GM21825 (cell line): ENCODE measurements around the gene STRIT1.
"Not testable (repeated sequence)": the region's sequence is repeated elsewhere in the genome, so short reads cannot be mapped to it uniquely, and the experiment has no call there.

Experiments
- ATAC-seq: cut with Tn5 transposase; IDR thresholded peaks from one replicate; pipeline ENCODE4 v1.9.1; 2021; ENCODE audit warnings: mild to moderate bottlenecking, moderate library complexity; ENCODE audit not compliant: unreplicated experiment

STRIT1 gene

DNA sequence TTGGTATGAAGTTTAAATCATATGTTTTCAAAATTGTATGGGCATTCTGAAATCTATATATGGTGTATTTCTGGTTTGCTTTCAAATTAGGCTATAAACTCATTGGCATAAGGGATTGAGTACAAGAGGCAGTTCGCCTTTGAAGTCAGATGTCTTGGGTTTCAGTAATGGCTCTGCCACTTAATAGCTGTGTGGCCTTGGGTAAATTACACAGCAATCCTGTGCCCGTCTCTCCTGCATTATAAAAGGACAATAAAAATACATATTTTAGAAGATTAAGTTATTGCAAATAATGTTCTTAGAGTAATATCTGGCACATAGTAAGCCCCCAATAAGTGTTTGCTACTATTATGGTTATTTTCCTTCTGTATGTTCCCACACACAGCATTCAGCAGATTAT lies 20.4 kb upstream of the STRIT1 start:
- ATAC-seq, result no peak

DNA sequence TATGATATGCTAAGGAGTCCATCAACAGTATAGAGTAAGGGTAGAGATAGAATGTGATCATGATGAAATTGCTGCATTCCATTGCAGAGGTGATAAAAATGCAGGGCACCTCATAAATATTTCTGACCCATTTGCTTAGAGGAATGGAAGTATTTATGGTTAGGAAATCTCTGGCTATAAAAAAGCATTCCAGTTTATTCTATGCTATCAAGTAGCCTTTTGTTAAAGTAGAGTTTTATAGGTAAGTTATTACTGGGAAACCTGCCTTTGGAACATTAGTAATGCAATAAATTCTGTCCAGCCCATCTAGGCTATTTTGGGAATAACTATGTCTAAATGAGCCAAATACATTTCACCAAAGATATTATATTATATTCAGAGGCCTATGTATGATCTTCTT lies 19.8 kb upstream of the STRIT1 start:
- no peak for ATAC-seq

DNA sequence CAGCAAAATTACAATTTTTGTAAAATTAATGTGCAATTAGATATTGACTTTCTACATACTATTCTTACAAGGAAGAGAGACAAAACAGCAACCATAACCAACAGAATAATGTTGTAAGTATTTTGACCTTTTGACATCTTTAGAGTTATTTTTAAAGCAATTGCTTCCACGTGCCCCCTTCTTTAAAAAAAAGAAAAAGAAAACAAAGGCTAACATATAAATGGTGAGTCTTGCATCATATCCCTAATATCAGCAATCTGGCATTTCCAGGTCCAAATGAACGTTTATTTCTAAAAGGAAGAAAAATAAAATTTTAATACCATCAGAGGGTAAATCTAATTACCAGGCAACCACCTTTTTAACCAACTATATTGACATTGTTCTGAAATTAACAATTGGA lies 19.3 kb upstream of the STRIT1 start:
- no peak for ATAC-seq

DNA sequence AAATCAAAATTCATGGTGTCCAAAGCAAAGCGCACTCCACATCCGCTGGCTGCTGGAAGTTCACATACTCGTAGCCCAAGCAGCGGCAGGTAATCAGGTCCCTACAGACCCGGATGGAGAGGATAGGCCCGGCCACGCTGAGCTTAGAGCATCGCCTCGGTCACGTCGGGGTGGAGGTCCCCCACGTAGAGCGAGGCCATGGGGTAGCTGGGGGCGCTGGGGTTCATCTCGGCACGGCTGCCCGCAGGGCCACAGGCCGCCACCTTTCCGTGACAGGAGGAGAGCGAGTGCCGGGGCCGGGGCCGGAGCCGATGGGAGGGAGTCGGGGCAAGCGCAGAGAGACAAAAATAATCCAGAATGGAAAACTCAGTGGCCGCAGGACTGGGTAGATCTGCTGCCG lies 16.1 kb upstream of the STRIT1 start:
- no peak for ATAC-seq

DNA sequence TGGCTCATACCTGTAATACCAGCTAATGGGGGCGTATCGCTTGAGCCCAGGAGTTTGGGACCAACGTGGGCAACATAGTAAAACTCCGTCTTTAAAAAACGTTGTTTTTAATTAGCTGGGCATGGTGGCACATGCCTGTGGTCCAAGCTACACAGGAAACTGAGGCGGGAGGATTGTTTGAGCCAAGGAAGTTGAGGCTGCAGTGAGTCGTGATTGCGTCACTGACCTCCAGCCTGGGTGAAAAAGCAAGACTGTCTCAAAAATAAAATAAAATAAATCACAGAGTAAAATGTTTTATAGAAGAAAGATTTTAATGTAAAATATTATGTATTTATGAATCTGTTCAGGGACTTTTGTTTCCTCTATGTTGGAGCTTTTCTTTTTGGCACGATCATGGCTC lies 15.3 kb upstream of the STRIT1 start:
- ATAC-seq, result no peak

DNA sequence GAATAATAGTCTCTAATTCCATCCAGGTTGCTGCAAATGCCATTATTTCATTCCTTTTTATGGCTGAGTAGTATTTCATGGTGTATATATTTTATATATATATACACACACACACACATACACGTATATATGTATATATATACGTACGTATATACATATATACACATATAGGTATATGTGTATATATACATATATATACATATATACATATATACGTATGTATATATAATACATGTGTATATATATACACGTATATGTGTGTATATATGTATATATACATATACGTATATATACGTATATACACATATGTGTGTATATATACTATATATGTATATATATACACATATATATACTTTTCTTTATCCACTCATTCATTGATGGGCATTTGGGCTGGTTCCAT lies 13.7 kb upstream of the STRIT1 start:
- ATAC-seq, result no peak

DNA sequence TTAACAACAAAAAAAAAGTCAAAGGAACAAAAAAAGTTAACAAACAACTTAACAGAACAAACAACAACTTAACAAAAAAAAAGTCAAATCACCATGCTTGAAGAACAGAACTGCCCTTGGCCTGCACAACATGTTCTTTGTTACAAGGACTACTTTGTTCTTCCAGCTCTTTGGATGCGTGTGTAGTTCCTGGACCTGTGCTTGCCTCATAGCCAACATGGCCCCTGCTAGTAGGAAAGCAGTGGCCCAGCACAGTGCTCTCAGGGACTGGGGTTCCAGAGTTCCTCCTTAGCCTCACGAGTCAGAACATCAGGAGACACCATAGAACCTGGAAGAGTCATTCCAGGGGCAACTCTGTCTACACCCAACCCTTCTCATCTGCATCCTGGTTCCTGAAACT lies 10.9 kb upstream of the STRIT1 start:
- no peak for ATAC-seq

DNA sequence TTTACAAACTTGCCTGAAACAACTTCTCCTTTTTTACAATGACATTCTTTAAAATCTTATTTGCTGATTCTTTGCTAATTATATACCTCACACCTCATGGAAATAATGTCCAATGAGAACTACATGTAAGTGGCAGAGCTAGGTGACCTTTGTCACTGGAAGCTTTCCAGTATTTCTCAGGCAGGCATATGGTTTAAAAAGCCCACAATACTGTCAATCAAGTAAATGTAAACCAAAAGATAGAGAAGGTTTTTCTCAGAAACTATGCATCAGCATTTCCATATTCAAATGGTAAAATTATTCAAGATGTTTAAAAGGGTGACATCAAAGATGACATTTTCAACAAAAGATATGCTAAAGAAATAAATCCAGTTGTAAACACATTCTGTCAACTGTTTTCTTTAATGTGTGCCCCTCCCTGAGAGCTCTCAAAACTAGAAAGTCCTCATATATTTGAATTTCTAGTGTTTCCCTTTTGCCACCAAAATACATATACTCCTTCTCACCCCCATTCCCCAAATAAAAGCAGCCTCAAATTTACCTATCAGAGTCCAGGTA lies 10.1 kb upstream of the STRIT1 start:
- ATAC-seq, result no peak

DNA sequence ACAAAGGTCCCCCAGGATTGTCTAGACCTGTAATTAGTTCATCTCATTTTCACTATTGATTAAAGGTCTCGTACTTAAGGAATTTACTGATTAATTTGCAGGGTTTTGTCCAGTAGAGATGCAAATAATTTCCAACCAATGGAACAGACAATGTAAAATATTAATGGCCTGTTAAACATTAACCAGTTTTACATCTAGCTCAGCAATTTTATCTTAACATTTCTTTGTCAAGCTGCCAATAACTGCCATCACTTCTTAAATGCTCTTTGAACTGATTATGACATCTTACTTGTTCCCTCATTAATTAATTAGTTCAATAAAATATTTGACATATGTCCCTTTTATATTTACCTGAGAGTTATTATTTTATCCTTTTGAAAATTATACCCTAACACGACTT lies 9.4 kb upstream of the STRIT1 start:
- no peak for ATAC-seq

DNA sequence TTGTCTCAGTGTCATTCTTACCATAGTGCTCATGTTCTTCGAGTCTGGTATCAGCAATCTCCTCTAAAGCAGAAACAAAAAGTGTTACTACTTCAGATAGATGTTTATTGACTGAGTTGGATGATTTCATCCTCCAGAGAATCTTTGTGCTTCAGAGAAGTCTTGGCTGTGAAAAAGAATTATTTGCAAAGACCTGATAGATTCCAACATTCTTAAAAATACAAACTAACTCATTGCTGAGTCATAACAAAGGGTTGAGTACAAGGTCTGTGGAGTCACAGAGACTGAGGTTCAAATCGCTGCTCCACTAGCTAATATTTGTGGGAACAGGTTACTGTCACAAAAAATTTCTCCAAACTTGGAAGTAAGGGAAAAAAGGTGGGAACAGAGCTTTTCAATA lies 9.0 kb upstream of the STRIT1 start:
- no peak for ATAC-seq

DNA sequence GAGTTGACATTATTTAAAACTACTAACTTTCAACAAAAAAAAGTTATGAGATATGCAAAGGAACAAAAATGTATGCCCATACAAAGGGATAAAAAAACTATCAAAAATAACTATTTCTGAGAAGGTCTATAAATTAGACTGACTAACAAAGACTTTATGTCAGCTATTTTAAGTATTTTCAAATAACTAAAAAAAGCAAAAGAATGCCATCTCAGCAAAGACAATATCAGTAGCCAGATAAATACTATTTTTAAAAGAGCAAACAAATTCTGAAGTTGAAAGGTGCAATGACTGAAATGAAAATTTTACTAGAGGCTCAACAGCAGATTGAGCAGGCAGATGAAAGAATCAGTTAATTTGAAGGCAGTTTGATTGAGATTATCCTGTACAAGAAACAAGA lies 3.6 kb upstream of the STRIT1 start:
- ATAC-seq, result no peak

DNA sequence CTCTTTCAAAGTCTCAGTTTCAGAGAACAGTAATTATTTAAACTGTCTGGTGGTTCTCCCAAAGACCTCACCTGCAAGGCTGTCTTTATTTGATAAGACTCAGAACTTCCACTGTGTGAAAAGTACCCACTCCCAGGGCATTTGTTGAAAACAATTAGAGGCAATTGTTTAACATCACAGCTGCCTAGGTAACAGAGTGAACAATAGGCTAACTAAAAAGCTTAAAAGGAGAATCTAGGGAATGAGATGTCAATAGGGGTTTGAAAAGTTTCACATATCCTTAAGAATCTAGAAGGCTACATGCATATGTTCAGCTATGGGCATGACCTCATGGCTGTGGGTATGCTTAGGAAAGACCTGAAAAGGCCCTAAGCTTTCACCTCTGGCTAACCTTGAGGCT lies 2.9 kb upstream of the STRIT1 start:
- ATAC-seq, result no peak

DNA sequence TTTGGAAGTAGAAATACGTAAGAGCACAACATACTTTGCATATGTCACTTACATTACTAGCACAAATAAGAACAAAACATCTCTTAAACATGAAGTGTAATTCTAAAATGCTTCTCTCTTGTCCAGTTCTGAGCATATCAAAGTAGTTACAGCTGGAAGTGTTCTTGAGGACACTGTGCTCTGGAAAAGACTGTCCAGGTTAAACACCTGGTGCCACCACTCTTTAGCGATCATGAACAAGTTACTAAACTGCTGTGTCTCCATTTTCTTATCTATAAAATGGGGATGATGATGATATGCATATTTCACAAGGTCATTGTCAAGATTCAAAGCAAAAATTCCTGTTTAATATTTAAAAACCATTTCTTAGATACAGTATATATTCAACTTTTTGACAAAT lies 790 bp downstream of the STRIT1 start:
- no peak for ATAC-seq

DNA sequence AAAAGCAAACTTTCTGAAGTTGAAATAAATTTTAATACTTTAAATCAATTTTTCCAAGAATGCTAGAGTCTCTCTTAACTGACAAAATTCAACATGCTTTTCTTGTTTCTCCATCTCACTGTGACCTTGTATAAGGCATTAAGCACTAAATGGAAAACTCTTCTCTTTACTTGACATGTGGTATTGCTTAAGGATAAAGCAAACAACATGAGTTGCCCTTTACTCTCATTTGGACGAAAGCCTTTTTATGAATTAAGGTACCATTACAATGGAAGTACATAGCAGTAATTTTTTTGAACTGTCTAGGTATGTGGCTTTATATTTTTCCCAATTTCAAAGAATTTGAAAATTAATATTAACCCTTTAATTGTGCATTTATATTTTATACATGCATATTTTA lies 1.4 kb downstream of the STRIT1 start:
- no peak for ATAC-seq

DNA sequence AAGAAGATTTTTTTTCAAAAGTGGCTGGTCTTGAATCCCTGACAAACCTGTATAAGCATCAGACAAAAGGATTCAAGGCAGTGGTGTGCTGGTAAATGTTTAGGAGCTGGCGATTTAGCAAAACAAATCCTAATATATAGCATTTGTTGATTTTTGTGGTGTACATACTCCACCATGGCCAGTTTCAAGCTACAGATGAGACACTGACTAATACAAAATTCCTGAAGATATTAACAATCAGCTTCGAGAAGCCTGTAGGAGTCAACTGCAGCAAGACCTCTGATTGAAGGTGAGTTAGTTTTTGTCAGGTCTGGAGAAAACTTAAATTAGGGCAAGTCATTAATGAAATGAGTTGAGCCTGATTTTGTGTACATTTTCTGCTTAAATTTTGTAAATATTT lies 6.7 kb downstream of the STRIT1 start:
- ATAC-seq, result no peak

DNA sequence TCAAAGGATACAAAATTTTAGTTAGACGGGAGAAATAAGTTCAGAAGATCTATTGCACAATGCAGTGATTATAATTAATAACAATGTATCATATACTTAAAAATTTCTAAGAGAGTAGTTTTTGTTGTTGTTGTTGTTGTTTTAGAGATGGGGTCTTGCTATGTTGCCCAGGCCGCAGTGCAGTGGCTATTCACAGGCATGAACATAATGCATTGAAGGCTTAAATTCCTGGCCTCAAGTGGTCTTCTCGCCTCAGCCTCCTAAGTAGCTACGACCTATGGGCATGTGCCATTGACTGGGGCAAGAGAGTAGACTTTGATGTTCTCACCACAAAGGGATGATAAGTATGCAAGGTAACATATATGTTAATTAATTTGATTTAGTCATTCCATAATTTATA lies 7.5 kb downstream of the STRIT1 start:
- no peak for ATAC-seq

DNA sequence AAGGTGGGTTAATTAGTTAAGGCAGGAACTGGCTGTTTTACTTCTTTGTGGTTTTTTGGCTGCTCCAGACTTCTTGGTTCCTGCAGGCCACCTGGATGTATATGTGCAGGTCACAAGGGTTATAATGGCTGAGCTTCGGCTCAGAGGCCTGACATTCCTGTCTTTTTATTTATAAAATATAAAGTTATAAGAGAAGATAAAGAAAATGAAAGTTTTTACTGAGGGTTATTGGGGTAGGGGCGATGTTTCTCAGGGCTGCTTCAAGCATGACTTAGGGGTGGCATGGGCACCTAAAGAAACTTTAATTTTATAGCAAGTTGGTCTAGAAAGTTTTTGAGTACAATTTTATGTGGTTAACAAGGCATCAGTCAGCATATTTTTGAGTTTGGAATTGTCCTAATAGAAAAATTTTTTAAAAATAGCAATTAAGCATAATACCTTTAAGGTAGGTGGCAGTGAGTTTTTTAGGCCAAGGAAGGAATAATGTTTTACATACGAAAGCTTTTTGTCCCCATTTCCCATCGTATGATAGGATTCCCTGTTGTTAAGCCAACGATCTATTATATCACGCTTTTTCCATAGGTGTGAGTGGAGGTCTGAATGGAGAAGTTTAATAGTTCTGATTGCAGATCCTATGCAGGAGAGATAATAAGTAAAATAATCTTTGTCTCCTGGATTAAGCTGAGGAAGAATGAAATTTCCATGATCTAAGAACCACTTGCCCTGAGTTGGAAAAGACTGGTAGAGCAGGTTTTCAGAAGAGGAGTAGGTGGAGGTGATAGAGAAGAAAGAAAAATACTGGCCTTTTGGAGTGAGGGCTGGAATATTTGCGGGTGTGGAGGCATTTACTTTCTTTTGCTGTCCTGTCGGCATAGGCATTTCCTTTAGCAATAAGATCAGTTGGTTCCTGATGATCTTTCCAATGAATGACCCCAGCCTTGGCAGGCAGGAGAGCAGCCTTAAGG lies 10.1 kb downstream of the STRIT1 start:
- no peak for ATAC-seq

DNA sequence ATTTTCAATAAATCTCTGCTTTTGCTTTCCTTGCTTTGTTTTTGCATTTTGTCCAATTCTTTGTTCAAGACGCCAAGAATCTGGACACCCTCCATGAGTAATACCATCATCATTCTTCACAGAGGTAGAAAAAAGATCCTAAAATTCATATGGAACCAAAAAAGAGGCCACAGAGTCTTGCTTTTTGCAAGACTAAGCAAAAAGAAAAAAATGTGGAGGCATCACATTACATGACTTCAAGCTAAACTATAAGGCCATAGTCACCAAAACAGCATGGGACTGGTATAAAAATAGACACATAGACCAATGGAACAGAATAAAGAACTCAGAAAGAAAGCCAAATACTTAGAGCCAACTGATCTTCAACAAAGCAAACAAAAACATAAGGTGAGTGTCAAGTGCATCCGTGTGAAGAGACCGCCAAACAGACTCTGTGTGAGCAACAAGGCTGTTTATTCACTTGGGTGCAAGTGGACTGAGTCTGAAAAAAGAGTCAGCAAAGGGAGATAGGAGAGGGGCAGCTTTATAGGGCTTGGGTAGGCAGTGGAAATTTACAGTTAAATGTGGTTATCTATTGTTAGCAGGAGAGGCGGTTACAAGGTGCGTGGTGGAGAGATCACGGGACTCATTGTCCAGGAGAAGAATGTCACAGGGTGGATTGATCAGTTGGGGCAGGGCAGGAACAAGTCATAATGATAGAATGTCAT lies 10.9 kb downstream of the STRIT1 start:
- no peak for ATAC-seq

DNA sequence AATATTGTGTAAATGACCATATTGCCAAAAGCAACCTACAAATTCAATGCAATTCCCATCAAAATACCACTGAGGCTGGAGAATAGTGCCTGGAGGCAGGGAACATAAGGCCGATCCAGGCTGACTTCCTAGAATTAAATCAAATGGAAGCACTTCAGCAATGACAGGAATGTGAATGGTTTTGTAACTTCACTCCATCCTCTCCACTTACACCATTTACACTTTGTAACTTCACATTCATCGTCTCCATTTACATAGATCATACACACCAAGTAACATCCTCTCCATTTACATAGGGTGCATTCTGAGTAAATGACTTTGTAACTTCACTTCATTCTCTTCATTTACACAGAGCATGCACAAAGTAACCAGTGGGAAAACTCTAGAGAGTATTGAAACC lies 11.6 kb downstream of the STRIT1 start:
- ATAC-seq, result no peak

DNA sequence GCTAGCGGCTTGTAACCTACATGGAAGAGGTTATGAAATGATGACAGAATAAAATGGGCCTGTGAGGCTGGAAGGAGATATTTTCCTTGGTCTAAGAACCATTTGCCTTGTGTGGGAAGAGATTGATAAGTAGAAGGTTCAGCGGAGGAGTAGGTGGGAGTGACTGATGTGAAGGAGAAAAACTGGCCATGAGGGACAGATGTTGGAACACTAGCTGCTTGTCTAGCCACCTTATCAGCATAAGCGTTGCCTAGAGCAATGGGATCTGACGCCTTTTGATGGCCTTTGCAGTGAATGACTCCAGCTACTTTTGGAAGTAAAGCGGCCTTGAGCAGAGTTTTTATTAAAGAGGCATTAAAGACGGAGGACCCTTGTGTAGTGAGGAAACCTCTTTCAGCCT lies 17.4 kb downstream of the STRIT1 start:
- not testable (repeated sequence) for ATAC-seq

DNA sequence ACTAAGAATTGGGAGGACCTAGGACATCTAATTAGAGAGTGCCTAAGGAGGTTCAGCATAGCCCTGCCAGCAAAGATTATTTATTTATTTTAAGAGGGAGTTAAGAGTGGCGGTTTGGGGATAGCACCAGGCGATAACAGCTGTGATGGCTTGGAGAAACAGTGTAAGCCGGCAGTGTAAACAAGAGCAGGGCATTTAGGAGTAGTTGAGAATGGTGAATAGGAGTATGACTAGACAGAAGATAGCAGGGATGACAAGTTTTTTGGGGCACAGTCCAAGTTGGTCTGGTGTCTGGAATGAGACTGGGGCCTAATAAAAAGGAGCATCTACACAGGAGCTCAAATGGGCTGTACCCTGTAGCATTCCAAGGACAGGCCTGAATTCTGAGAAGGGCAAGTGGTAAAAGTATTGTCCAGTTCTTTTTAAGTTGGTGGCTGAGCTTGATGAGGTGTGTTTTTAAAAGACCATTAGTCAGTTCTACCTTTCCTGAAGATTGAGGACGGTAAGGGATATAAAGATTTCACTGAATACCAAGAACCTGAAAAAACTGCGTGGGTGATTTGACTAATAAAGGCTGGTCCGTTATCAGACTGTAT lies 18.2 kb downstream of the STRIT1 start:
- not testable (repeated sequence) for ATAC-seq

DNA sequence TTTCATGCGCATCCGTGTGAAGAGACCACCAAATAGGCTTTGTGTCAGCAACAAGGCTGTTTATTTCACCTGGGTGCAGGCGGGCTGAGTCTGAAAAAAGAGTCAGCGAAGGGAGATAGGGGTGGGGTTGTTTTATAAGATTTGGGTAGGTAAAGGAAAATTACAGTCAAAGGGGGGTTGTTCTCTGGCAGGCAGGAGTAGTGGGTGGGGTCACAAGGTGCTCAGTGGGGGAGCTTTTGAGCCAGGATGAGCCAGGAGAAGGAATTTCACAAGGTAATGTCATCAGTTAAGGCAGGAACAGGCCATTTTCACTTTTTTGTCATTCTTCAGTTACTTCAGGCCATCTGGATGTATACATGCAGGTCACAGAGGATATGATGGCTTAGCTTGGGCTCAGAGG lies 19.0 kb downstream of the STRIT1 start:
- ATAC-seq, result not testable (repeated sequence)
